ENCODE measurements around the gene CHRNA4.

The CHRNA4 gene

DNA sequence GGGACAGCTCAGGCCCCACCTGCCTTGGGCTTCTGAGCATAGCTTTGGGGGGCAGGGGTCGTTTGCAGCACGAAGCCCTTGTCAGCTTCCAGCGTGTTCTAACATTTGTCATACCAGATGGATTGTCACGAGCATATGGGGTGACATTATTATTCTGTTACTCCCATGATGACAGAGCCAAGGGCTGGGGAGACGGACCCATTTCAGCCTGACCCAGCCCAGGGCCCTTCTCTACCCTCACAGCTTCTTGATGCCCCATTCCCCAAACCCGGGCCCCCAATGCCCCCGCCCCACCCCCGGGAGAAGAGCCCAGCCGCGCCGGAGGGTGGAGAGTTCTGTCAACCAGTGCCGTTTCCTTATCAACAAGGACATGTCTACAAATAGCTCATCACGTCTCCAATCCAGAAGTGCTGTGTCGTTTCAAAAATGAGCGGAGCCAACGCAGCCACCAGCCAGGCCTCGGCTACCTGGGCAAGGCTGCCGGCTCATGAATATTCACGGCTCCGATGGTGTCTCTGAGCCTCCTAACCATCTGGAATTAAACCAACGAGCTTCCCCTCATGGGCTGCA, 9.6 kb upstream of the CHRNA4 start:
- Histone ChIP-seq H3K9me3 (ENCODE audit: control insufficient read depth in 5 of 5, low read length in 5 of 5) (no peaks in the 10 kb centered on the region), H3K4me1 (ENCODE audit: control insufficient read depth in 5 of 5, insufficient read depth in 5 of 5, low read length in 5 of 5) (no peaks in the 10 kb centered on the region), H3K9ac (ENCODE audit: low read length in 5 of 5) (no peak overlapping the region), H3K27me3 (ENCODE audit: control insufficient read depth in 5 of 5, insufficient read depth in 4 of 5, low read length in 5 of 5) (peaks cover 20 to 62% (median 45%) of the 10 kb centered on the region in 5 donors), H3K4me3 (ENCODE audit: low read depth in 1 of 5, low read length in 5 of 5) (no peak overlapping the region), H3K27ac (ENCODE audit: low read depth, low read length) (no peak overlapping the region), H3K36me3 (ENCODE audit: control insufficient read depth in 5 of 5, insufficient read depth in 5 of 5, low read length in 5 of 5) (no peaks in the 10 kb centered on the region)

DNA sequence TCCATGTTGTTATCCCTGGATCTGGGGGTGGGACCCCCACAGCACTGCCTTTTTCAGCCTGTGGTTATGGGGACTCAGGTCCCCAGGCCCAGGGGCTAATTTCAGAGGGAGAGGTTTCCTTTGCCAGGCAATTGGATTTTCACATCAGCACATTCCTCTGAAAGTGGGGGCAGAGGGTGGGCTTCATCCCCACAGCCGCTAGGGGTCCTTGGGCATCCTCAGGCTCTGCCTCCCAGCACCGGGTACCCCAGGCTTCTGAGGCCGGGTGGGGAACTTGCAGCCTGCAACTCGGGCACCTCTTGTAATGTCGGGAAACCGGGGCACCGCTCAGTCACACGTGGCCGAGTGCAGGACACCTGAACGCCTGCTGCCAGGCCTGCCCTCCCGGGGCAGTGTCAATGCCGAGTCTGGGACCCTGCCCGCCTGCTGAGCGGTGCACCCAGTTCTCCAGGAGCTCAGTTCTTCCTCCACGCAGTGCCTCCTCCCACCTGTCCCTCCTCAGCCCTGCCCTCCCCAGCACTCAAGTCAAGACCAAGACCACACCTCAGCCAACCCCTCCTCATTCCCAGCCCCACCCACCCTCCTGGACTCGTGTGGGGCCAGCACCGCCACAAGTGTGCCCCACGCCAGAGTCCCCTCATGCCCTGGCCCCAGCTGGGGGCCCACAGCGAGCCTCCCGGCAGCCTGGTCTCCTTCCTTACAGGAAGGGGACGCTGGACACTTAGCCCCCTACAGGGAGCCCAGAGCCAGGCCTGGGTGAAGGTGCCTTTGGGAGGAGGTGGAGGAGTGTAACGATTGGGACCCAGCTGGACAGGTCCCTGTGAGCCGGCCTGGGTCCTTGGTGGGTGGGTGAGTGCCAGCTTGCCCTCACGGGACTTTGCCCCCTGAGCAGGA, 8.8 kb upstream of the CHRNA4 start:
- Histone ChIP-seq H3K4me1 (ENCODE audit: control insufficient read depth in 5 of 5, insufficient read depth in 5 of 5, low read length in 5 of 5) (no peaks in the 10 kb centered on the region), H3K9ac (ENCODE audit: low read length in 5 of 5) (no peak overlapping the region), H3K9me3 (ENCODE audit: control insufficient read depth in 5 of 5, low read length in 5 of 5) (no peaks in the 10 kb centered on the region), H3K4me3 (ENCODE audit: low read depth in 1 of 5, low read length in 5 of 5) (no peak overlapping the region), H3K27ac (ENCODE audit: low read depth, low read length) (no peak overlapping the region), H3K27me3 (ENCODE audit: control insufficient read depth in 5 of 5, insufficient read depth in 4 of 5, low read length in 5 of 5) (peaks cover 20 to 60% (median 43%) of the 10 kb centered on the region in 5 donors), H3K36me3 (ENCODE audit: control insufficient read depth in 5 of 5, insufficient read depth in 5 of 5, low read length in 5 of 5) (no peaks in the 10 kb centered on the region)

GRCh38 chr20:63369024-63369530, 7.9 kb upstream of the CHRNA4 start:
- no peaks in the 10 kb centered on the region for H3K4me1 ChIP-seq (ENCODE audit: control insufficient read depth in 5 of 5, insufficient read depth in 5 of 5, low read length in 5 of 5)
- H3K36me3 ChIP-seq (ENCODE audit: control insufficient read depth in 5 of 5, insufficient read depth in 5 of 5, low read length in 5 of 5), result no peaks in the 10 kb centered on the region
- H3K9ac ChIP-seq (ENCODE audit: low read length in 5 of 5), result no peak overlapping the region
- H3K27me3 ChIP-seq (ENCODE audit: control insufficient read depth in 5 of 5, insufficient read depth in 4 of 5, low read length in 5 of 5), result peaks cover 16 to 51% (median 34%) of the 10 kb centered on the region in 5 donors
- H3K4me3 ChIP-seq (ENCODE audit: low read depth in 1 of 5, low read length in 5 of 5), result no peak overlapping the region
- no peak overlapping the region for H3K27ac ChIP-seq (ENCODE audit: low read depth, low read length)
- no peaks in the 10 kb centered on the region for H3K9me3 ChIP-seq (ENCODE audit: control insufficient read depth in 5 of 5, low read length in 5 of 5)

- Histone ChIP-seq H3K9me3 (ENCODE audit: control insufficient read depth in 5 of 5, low read length in 5 of 5) (no peaks in the 10 kb centered on the region), H3K36me3 (ENCODE audit: control insufficient read depth in 5 of 5, insufficient read depth in 5 of 5, low read length in 5 of 5) (no peaks in the 10 kb centered on the region), H3K27ac (ENCODE audit: low read depth, low read length) (no peak overlapping the region), H3K4me3 (ENCODE audit: low read depth in 1 of 5, low read length in 5 of 5) (no peak overlapping the region), H3K4me1 (ENCODE audit: control insufficient read depth in 5 of 5, insufficient read depth in 5 of 5, low read length in 5 of 5) (no peaks in the 10 kb centered on the region), H3K9ac (ENCODE audit: low read length in 5 of 5) (no peak overlapping the region), H3K27me3 (ENCODE audit: control insufficient read depth in 5 of 5, insufficient read depth in 4 of 5, low read length in 5 of 5) (peaks cover 15 to 47% (median 28%) of the 10 kb centered on the region in 5 donors)
These were observed 7.0 kb upstream of the CHRNA4 start for GRCh38 chr20:63368151-63368550.

DNA sequence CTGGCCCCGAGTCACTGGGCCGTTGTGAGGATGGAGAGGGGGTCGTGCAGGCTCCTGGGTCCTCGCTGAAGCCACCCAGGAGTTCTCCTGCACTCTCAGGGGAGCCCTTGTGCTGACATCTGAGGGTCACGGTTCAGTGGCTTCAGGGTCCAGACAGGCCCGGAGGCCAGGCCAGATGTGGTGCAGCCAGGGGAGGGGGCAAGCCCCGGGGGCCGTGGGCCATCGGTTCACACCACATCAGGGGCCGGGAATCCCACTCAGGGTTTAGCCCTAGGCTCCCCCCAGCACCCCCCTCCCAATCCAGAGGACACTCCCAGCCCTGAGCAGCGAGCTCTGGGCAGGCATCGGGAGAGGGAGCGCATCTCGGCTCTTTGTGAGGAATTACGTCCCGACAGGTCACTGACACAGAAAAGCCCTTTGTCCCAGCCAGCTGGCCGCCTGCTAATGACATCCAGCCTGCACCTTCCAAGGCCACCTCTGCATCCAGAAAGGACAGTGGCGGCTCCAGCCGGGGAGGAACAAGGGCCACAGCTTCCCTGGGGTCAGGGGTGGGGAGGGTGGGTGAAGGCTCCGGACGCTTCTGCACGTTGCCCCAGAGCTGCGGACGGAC, 6.4 kb upstream of the CHRNA4 start:
- H3K27me3 ChIP-seq (ENCODE audit: control insufficient read depth in 5 of 5, insufficient read depth in 4 of 5, low read length in 5 of 5), result peaks cover 19 to 49% (median 31%) of the 10 kb centered on the region in 5 donors
- no peak overlapping the region for H3K9ac ChIP-seq (ENCODE audit: low read length in 5 of 5)
- no peak overlapping the region for H3K4me3 ChIP-seq (ENCODE audit: low read depth in 1 of 5, low read length in 5 of 5)
- no peaks in the 10 kb centered on the region for H3K4me1 ChIP-seq (ENCODE audit: control insufficient read depth in 5 of 5, insufficient read depth in 5 of 5, low read length in 5 of 5)
- H3K27ac ChIP-seq (ENCODE audit: low read depth, low read length), result no peak overlapping the region
- H3K36me3 ChIP-seq (ENCODE audit: control insufficient read depth in 5 of 5, insufficient read depth in 5 of 5, low read length in 5 of 5), result no peaks in the 10 kb centered on the region
- no peaks in the 10 kb centered on the region for H3K9me3 ChIP-seq (ENCODE audit: control insufficient read depth in 5 of 5, low read length in 5 of 5)

- Histone ChIP-seq H3K9me3 (ENCODE audit: control insufficient read depth in 5 of 5, low read length in 5 of 5) (no peaks in the 10 kb centered on the region), H3K9ac (ENCODE audit: low read length in 5 of 5) (no peak overlapping the region), H3K27me3 (ENCODE audit: control insufficient read depth in 5 of 5, insufficient read depth in 4 of 5, low read length in 5 of 5) (peaks cover 28 to 54% (median 37%) of the 10 kb centered on the region in 5 donors), H3K4me3 (ENCODE audit: low read depth in 1 of 5, low read length in 5 of 5) (no peak overlapping the region), H3K36me3 (ENCODE audit: control insufficient read depth in 5 of 5, insufficient read depth in 5 of 5, low read length in 5 of 5) (no peaks in the 10 kb centered on the region), H3K27ac (ENCODE audit: low read depth, low read length) (no peak overlapping the region), H3K4me1 (ENCODE audit: control insufficient read depth in 5 of 5, insufficient read depth in 5 of 5, low read length in 5 of 5) (no peaks in the 10 kb centered on the region)
These were observed 5.5 kb upstream of the CHRNA4 start for GRCh38 chr20:63366390-63367365.

DNA sequence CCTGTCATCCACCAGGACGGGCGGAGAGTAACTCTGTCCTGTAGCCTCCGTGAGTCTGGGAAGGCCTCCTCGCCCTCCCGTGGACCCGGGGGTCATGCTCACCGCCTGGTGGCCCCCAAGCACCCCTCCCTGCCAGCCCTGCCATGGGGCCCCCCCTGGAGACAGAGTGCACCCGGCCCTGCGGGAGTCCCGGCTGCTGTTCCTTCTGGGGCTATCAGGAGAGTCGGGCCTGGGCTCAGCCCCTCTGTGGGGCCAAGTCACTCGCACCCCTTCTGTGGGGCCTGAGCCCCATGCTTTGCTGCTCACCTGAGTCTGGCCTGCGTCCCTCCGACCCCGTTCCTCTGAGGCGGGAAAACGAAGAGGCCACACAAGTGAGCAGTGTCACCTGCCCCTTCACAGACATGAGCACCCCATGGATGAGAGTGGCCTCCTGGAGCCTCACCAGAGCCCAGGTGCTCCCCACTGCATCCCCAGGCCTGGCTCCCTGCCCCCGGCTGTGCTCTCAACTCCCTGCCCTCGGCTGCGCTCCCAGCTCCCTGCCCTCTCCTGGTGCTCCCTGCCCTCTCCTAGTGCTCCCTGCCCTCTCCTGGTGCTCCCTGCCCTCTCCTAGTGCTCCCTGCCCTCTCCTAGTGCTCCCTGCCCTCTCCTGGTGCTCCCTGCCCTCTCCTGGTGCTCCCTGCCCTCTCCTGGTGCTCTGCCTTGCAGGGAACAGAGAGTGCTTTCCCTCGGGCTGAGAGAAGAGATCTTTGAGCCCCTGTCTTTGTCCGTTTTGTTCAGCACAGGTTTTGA, 4.6 kb upstream of the CHRNA4 start:
- H3K4me1 ChIP-seq (ENCODE audit: control insufficient read depth in 5 of 5, insufficient read depth in 5 of 5, low read length in 5 of 5), result peaks cover 0 to 2% (median 0%) of the 10 kb centered on the region in 5 donors
- H3K9ac ChIP-seq (ENCODE audit: low read length in 5 of 5), result no peak overlapping the region
- no peak overlapping the region for H3K4me3 ChIP-seq (ENCODE audit: low read depth in 1 of 5, low read length in 5 of 5)
- H3K27me3 ChIP-seq (ENCODE audit: control insufficient read depth in 5 of 5, insufficient read depth in 4 of 5, low read length in 5 of 5), result peaks cover 27 to 50% (median 32%) of the 10 kb centered on the region in 5 donors
- H3K36me3 ChIP-seq (ENCODE audit: control insufficient read depth in 5 of 5, insufficient read depth in 5 of 5, low read length in 5 of 5), result no peaks in the 10 kb centered on the region
- no peak overlapping the region for H3K27ac ChIP-seq (ENCODE audit: low read depth, low read length)
- H3K9me3 ChIP-seq (ENCODE audit: control insufficient read depth in 5 of 5, low read length in 5 of 5), result no peaks in the 10 kb centered on the region

DNA sequence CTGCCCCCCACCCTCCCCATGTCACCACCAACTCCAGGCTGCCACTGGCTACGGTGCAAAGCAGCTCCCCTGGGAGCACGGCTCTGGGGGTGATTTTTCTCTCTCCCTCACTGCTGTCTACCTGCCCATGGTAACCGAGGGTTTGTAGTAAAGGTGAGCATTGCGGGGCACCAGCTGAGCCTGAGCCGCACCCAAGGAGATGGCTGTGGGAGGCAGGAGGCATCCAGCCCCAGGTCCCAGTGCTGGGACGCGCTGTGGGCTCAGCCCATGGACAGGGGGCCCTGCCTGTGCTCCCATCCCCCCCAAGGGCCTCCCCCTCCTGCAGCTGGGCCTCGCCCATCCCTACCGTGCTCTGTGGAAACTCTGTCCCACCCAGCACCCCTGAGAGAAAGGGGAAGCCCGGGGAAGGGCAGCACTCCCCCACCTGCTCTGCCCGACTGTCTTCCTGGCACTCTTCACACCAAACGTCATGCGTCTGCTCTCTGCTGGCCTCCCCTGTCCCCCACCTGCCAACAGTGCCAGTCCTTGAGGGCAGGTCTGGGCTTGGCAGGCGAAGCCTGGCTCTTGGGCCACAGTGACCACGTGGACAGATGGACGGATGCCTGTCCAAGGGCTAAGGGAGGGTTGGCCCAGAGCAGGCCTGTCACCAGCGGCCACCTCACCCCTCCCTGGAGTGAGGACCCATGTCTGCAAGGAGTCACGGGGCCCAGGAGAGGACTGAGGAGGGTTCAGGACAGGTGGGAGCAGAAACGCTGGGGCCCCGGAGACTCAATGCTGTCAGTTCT, 3.8 kb upstream of the CHRNA4 start:
- Histone ChIP-seq H3K27ac (ENCODE audit: low read depth, low read length) (no peak overlapping the region), H3K9ac (ENCODE audit: low read length in 5 of 5) (no peak overlapping the region), H3K4me1 (ENCODE audit: control insufficient read depth in 5 of 5, insufficient read depth in 5 of 5, low read length in 5 of 5) (peaks cover 0 to 2% (median 0%) of the 10 kb centered on the region in 5 donors), H3K9me3 (ENCODE audit: control insufficient read depth in 5 of 5, low read length in 5 of 5) (no peaks in the 10 kb centered on the region), H3K27me3 (ENCODE audit: control insufficient read depth in 5 of 5, insufficient read depth in 4 of 5, low read length in 5 of 5) (peaks cover 32 to 57% (median 36%) of the 10 kb centered on the region in 5 donors), H3K4me3 (ENCODE audit: low read depth in 1 of 5, low read length in 5 of 5) (no peak overlapping the region), H3K36me3 (ENCODE audit: control insufficient read depth in 5 of 5, insufficient read depth in 5 of 5, low read length in 5 of 5) (no peaks in the 10 kb centered on the region)

Measured in subcutaneous abdominal adipose tissue (tissue), 5 donors.